ENCODE results near the gene CDH11.

CDH11 gene

GRCh38 chr16:65105171-65105570 lies 16.7 kb downstream of the CDH11 start:
- TF ChIP-seq ZFX (IDR thresholded peaks at IDR 0.05; ENCODE audit: borderline replicate concordance) (no peak), CTCF (IDR thresholded peaks at IDR 0.05) (no peak)
- H3K27ac ChIP-seq: no peak overlapping the region

DNA sequence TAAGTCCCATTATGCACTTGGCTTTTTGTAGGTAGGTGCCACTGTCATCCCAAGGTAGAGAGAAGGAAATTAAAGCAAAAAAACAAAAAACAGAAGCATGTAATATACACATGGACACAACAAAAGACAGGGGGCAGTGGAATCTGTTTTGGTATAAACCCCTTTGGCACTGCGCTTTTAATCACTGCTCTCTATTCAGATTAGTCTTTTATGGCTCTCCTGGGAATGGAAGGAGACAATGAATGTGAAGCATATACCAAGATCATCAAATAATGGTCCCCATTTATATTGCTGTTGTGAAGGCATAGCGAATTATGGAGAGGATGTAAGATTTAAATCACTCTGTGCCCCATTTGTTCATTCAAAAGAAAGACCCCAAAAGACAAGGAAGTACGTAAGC lies 17.4 kb downstream of the CDH11 start:
- TF ChIP-seq CTCF (IDR thresholded peaks at IDR 0.05): no peak
- TF ChIP-seq ZFX (IDR thresholded peaks at IDR 0.05; ENCODE audit: borderline replicate concordance): no peak

DNA sequence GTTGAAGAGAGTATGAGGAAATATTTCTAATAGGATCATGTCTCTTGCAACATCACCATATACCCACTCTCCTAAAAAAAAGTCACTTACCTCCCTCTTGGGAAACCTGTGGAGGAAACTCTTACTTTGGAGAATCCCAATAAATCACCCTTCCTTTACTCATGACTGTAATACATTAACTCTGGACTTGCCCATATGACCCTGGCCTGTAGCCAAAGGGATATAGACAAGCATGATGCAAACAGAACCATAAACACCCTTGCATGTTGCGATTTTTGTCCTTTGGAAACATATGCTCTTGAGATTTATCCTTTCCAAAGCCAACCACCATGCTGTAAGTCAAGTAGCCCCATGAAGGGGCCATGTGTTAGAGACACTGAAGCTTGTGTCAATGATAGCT lies 19.5 kb downstream of the CDH11 start:
- TF ChIP-seq CTCF (IDR thresholded peaks at IDR 0.05) (no peak), ZFX (IDR thresholded peaks at IDR 0.05; ENCODE audit: borderline replicate concordance) (no peak)
- no peak overlapping the region for H3K27ac ChIP-seq

More for the DNA sequence above, 17.4 kb downstream of the CDH11 start:
- H3K27ac ChIP-seq: no peak overlapping the region

GRCh38 chr16:65101009-65101408 lies 20.9 kb downstream of the CDH11 start:
- no peak overlapping the region for H3K27ac ChIP-seq
- TF ChIP-seq CTCF (IDR thresholded peaks at IDR 0.05) (no peak), ZFX (IDR thresholded peaks at IDR 0.05; ENCODE audit: borderline replicate concordance) (no peak)

GRCh38 chr16:65099607-65100006 lies 22.3 kb downstream of the CDH11 start:
- H3K27ac ChIP-seq: no peak overlapping the region
- no peak for TF ChIP-seq CTCF (IDR thresholded peaks at IDR 0.05)
- TF ChIP-seq ZFX (IDR thresholded peaks at IDR 0.05; ENCODE audit: borderline replicate concordance): no peak

DNA sequence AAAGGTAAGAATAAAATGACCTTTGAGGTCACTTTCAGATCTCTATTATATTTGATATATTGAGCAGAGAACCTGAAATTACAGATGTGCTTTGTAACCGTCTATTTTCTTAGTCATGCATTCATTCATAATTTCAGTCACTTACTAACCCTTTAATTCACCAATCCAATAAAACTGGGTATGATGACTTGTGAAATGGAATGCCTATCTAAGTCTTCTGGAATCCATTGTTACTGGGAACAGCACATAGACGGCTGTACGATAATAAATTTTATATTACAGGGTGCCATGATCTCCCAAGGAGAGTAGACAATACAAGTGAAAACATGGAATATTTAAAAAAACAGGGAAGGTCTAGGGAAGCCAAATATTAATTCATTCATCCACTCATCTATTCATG lies 22.9 kb downstream of the CDH11 start:
- no peak overlapping the region for H3K27ac ChIP-seq
- TF ChIP-seq CTCF (IDR thresholded peaks at IDR 0.05): no peak
- TF ChIP-seq ZFX (IDR thresholded peaks at IDR 0.05; ENCODE audit: borderline replicate concordance): no peak

GRCh38 chr16:65097296-65097695 lies 24.6 kb downstream of the CDH11 start:
- H3K27ac ChIP-seq: no peak overlapping the region
- no peak for TF ChIP-seq ZFX (IDR thresholded peaks at IDR 0.05; ENCODE audit: borderline replicate concordance)
- TF ChIP-seq CTCF (IDR thresholded peaks at IDR 0.05): no peak

Data from 22Rv1 (cell line).